NOMO-1 (cell line): ENCODE data around the gene KRTAP1-1.
"Not testable (repeated sequence)": the region's sequence is repeated elsewhere in the genome, so short reads cannot be mapped to it uniquely, and the experiment has no call there.

Experiments
- DNase-seq, 2 experiments: peaks; one replicate each; lab custom pipeline; 2025; ENCODE audit not compliant: unreplicated experiment in 2 of 2; lab: John Stamatoyannopoulos, UW

KRTAP1-1 gene

DNA sequence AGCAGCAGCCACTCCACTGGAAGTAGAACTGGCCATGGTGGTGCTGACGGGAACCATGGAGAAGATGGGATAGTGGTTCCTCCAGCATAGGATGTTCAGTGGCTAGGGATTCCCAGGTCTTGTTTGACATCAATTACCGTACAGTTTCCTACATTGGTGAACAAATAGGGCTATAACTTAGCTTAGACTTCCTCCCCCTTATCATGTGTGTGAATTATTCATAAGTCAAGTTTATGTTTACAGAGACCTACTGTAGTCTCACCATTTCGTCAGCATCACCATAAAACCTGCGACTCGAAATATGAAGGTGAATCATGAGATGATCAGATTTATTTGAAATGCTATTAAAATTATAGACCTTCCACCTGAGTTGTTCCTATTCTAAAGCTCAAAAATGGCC is 17.5 kb upstream of the KRTAP1-1 start:
- DNase-seq: no peak

DNA sequence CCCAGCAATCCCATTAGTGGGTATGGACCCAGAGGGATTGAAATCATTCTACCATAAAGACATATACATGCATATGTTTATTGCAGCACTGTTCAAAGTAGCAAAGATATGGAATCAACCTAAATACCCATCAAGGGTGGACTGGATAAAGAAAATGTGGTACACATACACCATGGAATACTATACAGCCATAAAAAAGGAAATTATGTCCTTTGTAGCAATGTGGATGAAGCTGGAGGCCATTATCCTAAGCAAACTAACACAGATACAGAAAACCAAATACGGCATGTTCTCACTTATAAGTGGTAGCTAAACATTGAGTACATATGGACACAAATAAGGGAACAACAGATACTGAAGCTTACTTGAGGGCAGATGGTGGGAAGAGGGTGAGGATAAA is 16.3 kb upstream of the KRTAP1-1 start:
- no peak for DNase-seq

DNA sequence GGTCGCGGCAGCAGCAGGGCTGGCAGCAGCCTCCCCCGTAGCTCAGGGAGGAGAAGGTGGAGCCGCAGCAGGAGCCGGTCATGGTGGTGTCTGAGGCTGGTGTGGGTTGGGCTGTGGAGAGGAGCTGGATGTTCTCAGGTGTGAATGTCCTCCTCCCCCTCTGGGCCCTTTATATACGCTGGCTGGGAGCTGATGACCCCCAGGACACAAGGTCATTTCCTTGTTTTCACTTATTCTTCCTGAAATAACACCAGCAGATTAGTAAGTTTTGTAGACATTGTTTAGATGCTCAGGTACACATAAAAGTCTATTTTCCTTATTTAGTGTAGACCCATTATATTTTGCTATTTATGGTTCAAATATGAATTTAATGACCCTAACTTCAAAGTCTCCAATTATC is 13.9 kb upstream of the KRTAP1-1 start, which contains the start of gene KRTAP2-2:
TSS of gene KRTAP2-2 (minus strand) at position 101 of the 400 bp plus-strand sequence. CDS start at position 82, 19 bp downstream.
- DNase-seq: not testable (repeated sequence)

DNA sequence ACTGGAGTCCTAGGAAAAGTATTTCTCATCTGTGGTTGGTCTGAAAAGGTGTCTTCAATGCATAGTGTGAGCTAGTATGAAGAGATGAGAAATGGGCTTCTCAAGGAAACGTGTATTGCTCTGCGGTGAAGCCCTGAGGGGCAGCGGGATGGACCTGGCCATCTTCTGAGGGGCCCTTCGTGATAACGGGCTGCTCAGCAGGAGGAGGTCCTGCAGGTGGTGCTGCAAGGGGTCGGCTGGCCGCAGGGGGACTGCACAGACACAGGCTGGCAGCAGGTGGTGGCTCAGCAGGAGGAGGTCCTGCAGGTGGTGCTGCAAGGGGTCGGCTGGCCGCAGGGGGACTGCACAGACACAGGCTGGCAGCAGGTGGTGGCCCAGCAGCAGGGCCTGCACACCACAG is 13.3 kb upstream of the KRTAP1-1 start:
- DNase-seq: not testable (repeated sequence)

DNA sequence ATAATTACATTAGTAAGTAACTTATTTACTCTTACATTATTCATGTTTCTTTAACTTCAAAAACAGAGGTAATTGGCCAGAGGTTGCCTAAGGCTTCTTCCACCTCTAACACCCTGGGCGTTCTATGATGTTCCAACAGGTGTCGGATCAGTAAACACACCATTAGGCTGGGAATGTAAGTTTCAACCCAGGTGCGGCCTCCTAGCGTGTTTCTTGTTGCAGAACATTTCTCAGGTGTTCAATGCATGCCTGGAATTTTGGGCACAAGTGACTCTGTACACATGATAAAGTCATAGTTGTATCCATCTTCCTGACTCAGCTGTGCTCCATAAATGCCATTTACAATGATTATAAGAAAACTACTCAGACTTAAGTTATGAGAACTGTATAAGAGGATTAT is 12.8 kb upstream of the KRTAP1-1 start:
- DNase-seq: no peak

DNA sequence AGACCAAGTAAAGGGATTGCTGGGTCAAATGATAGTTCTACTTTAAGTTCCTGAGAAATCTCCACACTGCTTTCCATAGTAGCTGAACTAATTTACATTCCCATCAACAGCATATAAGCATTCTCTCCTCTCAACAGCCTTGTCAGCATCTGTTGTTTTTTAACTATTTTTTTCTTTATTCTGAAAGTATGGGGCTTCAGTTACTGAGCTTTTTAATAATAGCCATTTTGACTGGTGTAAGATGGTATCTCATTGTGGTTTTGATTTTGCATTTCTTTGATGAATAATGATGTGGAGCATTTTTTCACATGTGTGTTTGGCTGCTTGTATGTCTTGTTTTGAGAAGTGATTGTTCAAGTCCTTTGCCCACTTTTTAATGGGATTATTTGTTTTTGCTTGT is 11.3 kb upstream of the KRTAP1-1 start:
- no peak for DNase-seq

DNA sequence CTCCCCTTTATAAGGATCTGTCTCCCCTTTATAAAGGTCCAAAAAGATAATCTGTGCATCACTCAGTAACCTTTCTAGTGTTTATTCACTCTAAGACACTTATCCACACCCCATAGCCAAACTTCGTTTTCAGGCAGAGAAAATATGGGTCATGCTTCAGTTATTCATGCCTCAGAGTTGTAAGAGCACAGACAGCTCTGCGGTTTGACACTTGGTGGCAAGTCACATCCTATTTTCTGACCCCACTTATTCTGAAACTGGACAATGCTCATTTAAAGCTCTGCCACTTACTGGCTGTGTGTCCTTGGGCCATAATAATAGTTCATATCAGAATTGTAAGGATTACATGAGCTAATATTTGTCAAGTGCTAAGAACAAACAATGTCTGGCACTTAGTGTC is 7.9 kb upstream of the KRTAP1-1 start:
- no peak for DNase-seq

DNA sequence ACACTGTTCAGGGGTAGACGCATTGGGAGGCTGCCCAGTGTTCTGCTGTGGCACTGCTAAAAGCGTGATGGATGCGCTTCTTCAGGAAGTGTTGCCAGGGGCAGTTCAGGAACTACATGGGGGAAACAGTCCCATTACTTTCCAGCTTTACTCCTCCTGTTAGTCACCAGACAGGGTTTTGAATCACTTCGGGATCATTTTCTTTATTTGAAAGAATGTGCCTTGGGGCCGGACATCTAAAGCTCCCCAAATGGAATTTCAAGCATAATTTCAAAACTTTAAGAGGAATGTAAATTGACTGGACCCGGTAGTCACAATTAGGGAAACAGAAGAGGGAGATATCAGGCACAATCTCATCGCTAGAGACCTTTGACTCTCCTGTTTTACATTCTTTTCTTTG is 7.2 kb upstream of the KRTAP1-1 start:
- DNase-seq: no peak

DNA sequence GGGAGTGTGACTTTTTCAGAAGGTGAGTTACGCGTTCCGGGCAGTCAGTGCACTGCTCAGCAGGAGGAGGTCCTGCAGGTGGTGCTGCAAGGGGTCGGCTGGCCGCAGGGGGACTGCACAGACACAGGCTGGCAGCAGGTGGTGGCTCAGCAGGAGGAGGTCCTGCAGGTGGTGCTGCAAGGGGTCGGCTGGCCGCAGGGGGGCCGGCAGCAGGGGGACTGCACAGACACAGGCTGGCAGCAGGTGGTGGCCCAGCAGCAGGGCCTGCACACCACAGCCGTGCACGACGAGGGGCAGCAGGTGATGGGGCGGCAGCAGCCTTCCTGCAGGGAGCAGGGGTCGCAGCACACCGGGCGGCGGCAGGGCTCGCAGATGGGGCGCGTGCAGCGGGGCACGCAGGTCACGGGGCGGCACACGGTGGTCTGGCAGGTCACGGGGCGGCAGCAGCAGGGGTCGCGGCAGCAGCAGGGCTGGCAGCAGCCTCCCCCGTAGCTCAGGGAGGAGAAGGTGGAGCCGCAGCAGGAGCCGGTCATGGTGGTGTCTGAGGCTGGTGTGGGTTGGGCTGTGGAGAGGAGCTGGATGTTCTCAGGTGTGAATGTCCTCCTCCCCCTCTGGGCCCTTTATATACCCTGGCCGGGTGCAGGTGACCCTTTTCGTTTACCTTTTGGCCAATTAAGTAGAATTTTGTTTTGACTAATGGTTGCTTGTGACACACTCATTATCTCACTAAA is 5.7 kb upstream of the KRTAP1-1 start, which contains the start of gene KRTAP2-1:
TSS of gene KRTAP2-1 (minus strand) at position 582 of the 731 bp plus-strand sequence. CDS start at position 533, 49 bp downstream.
- DNase-seq: not testable (repeated sequence)

DNA sequence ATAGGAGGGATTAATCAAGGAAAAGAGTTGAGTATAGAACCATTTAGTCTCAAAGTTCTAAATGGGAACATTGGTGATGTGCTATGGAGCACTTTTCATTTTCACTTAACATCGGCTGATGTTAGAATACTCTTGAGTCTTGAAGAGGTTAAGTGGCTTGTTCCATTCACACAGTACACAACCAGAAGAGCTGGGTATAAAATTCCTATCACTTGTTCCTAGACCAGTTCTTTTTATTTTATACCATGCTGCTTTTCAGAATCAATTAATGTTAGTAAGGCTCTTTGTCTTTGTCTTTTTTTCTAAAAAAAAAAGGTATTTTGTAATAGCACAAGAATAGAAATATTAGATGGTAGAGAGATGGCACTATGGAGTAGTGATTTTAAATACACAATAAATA is 1.7 kb upstream of the KRTAP1-1 start:
- DNase-seq: no peak

DNA sequence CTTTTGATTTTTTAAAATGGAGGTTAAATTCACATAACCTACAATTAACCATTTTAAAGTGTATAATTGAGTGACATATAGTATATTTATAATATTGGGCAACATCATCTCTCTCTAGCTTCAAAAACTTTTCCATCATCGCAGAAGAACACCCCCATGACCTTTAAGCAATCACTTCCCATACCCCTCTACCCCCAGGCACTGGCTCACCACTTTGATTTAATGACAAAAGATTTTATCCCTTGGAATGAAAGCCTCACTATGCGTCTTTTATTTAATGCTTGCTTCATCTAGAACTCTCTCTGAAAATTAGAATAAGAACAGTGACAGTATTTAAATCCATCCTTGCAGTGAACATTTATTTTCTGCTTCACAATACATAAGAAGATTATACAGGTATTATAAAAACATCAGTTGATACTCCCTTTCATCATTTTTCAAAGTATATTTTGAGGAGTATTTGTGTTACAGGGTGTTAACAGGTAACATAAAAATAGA is 3.3 kb downstream of the KRTAP1-1 start:
- DNase-seq: no peak

DNA sequence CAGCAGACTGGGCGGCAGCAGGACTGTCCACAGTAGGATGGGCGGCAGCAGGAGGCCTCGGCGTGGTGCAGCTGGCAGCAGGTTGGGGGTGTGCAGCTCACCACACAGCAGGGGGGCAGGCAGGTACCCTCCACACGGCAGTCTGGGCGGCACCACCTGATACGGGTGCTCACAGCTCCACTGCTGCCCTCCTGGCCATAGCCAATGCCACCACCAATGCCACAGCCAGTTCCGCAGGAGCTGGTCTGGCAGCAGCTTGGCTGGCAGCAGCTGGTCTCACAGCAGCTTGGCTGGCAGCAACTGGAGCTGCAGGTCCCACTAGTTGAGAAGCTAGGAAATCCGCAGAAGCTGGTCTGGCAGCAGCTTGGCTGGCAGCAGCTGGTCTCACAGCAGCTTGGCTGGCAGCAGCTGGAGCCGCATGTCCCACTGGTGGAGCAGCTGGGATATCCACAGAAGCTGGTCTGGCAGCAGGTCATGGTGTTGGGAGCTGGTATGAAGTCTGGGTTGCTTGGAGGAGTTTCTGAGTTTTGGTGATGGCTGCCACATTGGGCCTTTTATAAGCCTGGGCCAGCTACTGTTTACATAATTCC is 6.8 kb downstream of the KRTAP1-1 start, which contains the start of gene KRTAP1-3:
TSS of gene KRTAP1-3 (minus strand) at position 529 of the 590 bp plus-strand sequence. CDS start at position 476, 53 bp downstream.
- DNase-seq: not testable (repeated sequence)

DNA sequence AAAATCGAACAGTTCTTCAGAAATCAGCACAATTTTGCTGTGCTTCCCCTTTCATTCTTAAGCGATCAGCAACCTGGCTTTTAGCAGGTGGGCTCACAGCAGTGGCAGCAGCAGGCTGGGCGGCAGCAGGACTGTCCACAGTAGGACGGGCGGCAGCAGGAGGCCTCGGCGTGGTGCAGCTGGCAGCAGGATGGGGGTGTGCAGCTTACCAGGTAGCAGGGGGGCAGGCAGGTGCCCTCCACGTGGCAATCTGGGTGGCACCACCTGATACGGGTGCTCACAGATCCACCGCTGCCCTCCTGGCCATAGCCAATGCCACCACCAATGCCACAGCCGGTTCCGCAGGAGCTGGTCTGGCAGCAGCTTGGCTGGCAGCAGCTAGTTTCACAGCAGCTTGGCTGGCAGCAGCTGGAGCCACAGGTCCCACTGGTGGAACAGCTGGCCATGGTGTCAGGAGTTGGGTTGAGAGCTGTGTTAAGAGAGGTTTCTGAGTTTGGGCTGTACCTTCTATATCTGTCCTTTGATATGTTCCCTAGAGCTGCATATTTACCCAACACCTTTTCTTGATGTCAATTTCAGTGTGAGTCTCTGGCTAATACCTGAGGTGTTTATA is 11.5 kb downstream of the KRTAP1-1 start, which contains the start of gene KRTAP1-4:
TSS of gene KRTAP1-4 (minus strand) at position 563 of the 613 bp plus-strand sequence. CDS start at position 446, 117 bp downstream.
- DNase-seq: no peak

DNA sequence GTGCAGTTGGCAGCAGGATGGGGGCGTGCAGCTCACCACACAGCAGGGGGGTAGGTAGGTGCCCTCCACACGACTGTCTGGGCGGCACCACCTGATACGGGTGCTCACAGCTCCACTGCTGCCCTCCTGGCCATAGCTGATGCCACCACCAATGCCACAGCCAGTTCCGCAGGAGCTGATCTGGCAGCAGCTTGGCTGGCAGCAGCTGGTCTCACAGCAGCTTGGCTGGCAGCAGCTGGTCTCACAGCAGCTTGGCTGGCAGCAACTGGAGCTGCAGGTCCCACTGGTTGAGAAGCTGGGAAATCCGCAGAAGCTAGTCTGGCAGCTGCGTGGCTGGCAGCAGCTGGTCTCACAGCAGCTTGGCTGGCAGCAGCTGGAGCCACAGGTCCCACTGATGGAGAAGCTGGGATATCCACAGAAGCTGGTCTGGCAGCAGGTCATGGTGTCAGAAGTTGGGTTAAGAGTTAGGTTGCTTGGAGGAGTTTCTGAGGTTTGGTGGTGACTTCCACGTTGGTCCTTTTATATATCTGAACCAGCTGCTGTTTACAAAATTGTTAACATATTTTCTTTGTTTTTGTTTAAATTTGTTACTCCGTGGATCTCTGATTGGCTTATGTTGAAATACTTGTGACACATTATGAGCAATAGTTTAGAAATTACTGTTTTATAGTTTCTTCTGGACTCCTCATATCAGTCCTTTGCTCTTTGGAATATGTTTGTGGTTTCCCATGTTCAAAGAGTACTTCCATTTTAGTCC is 14.4 kb downstream of the KRTAP1-1 start, which contains the start of gene KRTAP1-5:
TSS of gene KRTAP1-5 (minus strand) at position 494 of the 757 bp plus-strand sequence. CDS start at position 441, 53 bp downstream.
- no peak for DNase-seq

DNA sequence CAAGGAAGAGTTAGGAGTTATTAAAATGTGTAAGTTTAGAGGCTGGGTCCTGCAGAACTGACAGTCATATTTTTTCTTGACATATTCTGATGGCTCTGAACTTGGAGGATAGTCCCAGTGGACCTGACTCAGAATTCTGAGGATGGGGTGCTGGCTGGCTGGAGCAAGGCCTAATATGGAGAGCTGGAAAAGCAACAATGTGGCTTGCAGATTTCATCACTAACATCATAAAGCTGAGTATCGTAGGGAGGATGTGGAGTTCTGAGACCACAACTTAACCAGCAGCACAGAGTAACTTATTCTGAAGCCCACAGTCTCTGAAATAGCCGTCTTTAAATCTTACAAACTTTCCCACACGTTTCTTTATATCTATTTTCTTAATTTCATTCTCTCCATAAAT is 16.6 kb downstream of the KRTAP1-1 start:
- DNase-seq: no peak

DNA sequence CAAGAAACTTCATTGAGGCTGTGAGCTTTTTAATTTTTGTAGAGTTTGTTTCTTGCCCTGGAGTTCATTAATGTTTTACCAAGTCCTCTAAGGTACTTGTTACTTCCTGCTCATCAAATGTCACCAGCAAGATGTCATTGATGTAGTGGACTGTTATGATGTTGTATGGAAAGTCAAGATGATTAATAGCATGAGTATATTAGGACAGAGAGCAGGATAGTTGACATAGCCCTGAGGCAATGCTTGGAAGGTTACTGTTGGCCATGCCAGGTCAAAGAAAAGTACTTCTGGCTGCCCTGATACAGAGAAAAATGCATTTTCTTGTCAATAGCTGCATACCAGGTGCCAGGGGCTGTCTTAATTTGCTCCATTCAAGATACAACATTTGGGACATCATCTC is 20.9 kb downstream of the KRTAP1-1 start:
- DNase-seq: no peak

DNA sequence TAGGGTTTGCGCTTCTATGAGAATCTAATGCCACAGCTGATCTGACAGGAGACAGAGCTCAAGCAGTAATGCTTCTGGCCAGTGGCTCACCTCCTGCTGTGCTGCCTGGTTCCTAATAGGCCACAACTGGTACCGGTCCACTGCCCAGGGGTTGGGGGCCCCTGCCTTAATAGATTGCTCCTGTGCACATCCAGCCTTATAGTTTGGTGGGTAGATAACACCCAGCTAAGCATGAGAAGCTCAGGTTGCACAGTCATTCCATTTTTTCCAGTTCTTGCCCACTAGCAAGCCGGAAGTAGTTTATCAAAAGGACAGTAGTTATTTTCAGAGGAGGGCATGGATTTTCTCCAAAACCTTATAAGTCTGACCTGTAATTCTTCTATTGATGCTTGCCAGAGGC is 21.8 kb downstream of the KRTAP1-1 start:
- no peak for DNase-seq

DNA sequence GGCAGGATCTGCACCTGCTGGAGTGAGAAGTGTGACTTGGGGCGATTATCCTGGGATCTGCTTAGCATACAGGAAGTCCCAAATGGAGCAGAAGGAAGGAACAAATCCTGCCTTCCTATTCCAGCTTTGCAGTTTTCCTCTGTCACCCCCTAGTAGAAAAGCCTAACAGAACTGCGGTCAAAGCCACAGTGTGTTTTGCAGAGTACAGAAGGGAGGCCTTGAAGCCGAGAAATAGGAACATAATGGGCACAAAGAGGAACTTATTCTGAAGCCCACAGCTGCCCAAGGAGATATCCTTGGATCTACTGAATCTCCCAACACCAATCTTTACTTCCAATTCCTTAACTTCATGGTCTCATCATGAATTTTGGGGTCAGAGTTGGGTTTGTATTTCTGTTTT is 22.7 kb downstream of the KRTAP1-1 start:
- no peak for DNase-seq

DNA sequence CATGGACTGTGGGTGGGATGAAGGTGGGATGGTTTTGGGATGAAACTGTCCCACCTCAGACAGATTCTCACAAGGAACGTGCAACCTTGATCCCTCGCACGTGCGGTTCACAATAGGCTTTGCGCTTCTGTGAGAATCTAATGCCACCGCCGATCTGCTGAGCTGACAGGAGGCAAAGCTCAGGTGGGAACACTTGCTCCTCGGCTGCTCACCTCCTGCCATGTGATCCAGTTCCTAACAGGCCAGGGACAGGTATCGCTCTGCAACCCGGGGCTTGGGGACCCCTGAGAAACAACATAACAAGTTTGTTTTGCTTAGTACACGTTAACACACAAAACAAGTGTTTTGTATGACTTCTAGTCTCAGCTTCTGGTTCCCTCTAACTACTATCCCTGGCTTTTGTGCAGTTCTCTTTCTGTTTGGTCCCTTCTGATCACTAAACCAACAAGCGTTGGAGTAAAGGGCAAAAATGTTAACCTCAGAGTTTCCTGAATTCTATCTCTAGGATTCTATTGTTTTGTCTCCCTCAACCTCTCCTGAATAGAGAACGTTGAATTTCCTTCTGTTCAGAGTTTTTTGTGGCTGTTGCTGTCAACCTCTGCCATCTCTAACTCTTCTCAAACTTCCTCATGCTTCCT is 24.6 kb downstream of the KRTAP1-1 start:
- DNase-seq: no peak

DNA sequence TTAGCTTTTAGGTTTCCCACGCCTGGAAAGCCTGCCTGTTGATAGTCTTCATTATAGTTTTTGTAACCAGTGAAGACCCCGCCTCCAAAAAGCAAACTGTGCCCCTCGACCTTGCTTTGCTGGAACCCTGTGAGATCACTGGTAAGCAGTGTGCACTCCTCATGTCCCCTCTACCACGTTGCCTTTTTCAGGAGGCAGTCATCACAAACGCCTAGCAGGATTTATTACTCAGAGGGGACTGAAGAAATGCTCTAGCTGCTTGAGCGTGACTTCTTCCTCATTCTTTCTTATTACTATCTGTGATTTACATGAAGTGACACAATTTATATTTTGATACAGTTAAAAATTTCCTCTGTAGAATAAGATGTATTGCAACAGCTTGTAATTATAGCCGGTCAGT is 25.8 kb downstream of the KRTAP1-1 start:
- DNase-seq: no peak
